Activated T-cell treated with anti-CD3 and anti-CD28 coated beads for 1 hour (primary cell): Measurements from ENCODE around the gene CELSR1.
A peak's percentile ranks its signal among the peaks of the same experiment; 100 is the strongest.

Experiments used
- DNase-seq: peaks from one replicate; pipeline ENCODE4 v3.0.0-alpha.2; 2020; ENCODE audit warnings: low read depth

CELSR1 gene

DNA sequence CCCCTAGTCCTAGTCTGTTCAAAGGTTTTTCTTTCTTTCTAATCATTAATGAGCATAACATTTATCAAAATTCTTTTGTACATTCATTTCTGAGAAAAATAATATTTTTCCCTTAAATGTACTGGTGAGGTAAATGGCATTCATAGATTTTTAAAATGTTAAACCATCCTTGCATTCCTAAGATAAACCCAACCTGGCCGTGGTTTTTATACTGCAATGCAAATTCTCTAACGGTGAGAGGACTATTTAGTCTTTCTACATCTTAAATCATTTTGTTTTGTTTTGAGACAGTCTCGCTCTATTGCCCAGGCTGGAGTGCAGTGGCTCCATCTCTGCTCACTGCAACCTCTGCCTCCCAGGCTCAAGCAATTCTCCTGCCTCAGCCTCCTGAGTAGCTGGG, 161.3 kb downstream of the CELSR1 start:
- no peak for DNase-seq

DNA sequence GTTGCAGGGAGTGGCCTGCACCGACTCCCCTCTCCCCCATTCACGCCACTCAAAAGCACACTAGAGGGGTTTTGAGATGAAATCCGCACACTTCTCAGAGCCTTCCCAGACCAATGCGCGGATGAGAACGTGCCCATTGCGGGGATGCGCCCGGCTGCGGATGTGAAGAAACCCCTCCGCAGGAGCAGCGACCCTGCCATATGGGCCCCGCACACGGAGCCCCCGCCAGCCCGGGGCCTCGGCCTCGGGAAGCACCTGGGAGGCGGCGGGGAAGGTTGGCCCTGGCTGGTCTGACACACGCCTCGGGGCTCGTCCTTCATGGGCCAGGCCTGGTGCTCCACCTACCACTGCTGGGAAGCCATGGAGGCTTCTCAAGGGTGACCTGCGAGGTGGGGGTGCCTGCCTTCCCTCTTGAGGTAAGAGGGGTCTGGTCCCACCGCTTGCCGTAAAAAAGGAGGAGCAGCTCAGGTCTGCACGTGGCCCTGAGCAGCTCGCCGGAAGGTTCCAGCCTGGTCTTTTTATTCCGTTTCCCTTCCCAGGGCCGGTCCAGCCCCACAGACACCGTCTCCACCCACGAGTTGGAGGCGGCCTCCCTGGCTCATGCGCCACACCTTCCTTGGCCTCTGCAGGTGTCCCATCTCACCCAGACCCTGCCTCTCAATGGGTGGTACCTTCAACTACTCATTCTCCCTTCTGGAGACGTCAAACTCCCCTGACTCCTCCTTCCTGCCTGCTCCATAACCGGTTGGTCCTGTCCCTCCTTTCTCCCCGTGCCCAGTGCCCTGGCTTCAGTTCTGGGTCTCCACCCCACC, 162.6 kb downstream of the CELSR1 start:
- DNase-seq: no peak

DNA sequence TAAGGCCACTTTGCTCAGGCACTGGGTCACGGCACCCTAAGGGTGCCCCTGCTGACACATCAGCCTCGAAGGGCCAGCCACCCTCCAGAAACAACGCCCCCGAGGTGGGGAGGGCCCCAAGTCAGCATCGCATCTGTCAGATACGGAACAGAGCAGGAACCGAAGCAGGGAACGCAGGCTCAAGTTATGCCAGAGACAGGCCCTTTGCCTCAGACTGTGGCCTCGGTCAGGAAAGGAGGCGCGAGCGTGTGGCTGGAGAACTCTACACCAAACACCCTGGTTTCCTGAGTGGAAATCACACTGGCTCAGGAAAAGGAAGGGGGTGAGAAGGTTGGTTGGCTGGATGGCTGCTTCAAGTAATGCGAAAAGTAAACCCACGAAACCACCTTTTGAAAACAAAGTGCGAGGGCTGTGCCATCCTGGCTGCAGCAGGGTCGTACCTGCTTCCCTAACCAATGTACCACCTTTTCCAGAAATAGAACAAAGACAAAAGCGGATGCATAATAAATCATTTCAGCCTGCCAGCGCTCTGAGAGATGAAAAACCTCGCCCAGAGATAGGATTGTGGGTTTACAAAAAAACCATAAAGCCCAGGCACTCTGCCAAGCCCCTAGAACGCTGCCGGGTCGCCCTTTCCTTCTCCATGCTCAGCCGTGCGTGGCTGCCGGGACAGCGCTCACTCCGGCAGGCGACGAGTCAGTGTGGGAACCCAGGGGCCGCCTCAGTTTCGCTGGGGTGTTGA, 163.3 kb downstream of the CELSR1 start:
- no peak for DNase-seq

DNA sequence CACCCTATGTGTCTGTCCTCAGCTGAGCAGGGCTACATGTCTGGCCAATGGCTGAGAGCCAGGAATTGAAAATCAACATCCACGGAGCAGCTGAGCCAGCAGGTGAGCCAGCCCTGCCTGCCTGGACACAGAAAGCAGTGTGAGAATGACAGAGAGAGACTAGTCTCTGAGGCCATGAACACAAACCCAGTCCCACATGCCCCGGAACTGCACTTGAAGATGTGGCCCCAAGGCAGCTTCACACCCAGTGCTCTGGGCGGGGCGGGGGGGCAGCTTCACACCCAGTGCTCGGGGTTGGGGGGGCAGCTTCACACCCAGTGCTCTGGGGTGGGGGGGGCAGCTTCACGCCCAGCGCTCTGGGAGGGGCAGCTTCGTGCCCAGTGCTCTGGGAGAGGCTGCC, 164.3 kb downstream of the CELSR1 start:
- no peak for DNase-seq

DNA sequence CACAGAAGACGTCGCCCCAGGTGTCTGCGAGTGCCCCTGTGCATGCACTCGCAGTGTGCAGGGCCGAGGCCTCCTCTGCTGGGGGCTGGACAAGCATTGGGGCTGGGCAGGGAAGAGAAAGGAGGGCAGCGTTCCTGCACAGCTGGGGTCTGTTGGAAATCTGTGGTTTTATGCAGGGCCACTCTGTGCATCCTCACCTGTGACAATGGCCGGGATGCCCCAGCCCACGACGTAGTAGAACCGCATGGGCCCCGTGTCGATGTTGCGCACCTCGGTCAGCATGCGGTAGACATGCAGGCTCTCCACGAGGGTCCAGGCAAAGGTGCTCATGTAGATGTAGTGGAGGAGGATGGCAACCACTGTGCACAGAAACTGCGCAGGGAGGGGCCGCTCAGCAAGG, 164.7 kb downstream of the CELSR1 start:
- DNase-seq: no peak

DNA sequence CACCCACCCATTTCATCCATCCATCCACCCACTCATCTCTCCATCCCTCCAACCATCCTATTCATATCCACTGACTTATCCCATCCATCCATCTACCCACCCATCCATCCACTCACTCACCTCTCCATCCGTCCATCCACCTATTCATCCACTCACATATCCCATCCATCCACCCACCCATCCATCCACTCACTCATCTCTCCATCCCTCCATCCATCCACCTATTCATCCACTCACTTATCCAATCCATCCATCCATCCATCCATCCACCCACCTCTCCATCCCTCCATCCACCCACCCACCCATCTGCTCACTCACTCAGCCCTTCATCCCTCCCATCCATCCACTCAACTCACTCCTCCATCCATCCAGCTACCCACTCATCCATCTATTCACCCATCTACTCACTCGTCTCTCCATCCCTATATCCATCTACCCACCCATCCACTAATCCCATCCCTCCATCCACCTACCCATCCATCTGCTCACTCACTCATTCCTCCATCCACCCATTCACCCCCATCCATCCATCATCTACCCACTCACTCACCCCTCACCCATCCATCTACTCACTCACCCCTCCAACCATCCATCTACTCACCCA, 165.7 kb downstream of the CELSR1 start:
- no peak for DNase-seq

DNA sequence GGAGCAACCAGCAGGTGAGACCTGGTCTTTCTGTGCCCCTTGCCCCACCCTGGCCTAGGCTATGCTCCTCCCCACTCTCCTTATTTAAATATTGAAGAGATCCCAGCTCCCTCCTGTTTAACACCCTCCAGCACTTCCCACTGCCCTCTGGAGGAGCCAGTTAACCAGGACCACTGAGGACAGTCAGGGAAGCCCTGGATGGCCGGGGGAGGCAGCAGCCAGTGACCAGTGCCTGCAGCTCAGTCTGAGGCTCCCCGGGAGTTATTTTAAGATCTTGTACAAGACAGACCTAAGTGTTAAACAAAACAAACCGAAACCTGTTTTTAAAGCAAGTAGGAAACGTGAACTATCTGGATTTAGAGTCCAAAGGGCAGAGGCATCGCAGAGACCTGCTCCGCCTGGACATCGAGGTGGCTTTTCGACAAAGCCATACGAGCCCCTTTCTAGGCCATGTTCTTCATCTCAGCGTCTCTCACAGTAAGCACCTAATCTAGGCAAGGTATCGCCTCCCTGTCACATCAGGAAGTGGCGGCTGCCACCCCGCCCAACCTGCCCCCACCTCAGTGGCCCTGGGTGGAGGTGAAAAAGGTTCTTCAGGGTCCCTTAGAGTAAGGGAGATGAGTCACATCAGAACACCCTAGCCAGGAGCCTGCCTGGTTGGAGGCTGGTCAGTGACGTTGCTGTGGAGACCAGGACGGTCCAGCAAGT, 166.7 kb downstream of the CELSR1 start:
- peak; percentile 20 for DNase-seq

DNA sequence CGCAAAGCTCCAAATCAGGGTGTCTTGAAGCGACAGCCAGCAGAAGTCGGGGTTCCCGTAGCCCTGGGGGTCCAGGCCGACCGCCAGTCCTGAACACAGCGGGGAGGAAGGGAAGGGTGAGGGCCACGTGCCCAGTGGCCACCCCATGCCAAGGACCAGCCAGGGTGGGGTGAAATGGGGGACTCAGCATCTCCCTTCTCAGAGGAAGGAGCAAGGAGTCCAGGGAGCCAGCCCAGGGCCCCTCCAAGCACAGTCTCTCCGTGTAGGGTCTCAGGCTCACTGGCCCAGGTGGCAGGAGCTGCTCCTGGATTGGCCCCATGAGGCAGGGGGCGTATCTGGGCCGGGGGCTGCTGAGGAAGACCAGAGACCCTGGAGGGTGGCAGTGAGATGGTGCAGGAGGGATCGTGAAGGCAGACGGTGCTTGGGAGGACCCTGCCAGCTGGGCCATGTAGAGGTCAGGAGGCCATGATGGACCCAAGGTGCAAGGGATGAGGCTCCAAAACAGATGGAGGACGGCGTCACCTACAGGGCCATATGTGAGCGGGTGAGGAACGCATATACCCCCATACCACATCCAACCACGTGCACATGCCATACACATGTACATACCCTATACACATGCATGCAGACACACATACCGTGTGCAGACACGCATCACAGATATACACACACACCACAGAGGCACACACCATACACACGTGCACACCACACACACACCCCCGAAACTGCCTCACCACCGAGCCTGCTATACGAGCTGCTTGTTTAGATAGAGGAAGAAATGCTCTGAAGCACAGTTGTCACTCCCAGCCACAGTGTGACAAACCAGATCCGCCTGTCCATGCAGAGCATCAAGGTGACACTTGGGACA, 167.5 kb downstream of the CELSR1 start:
- no peak for DNase-seq

DNA sequence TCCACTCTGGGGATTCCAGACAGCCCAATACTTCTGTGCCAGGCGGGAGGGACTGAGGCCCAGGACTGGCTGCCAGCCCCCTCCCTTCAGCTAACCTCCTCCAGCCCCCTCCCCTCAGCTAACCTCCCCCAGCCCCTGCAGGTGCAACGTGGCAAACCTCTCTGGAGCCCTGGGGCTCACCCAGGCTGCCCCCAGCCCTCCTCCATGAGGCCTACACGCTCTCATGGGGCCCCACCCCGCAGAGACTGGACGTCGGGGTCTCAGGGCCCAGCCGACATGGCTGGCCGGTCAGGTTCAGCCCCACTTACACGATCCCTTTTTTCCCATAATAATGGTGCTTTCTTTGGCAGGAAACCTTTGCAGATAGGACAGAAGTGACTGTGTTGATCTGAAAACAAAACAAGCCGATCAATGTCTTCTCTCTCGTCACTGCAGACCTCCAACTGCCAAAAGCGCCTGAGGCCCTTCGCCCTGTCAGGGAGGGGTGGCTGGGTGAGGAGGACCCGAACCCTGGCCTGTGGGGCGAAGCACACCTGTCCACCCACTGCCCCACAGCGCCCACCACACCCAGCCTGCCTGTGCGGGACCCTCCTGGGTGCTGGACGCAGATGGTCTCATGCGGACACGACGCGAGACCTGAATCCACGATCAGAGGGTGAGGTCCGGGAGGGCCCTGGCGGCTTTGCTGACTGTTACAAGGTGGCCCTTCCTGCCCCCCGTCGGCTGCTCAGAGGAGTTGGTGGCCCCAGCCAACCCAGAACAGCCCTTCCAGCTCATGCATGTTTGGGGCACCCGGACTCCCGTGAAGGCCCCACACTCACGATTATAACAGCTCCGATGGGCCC, 168.3 kb downstream of the CELSR1 start:
- no peak for DNase-seq

DNA sequence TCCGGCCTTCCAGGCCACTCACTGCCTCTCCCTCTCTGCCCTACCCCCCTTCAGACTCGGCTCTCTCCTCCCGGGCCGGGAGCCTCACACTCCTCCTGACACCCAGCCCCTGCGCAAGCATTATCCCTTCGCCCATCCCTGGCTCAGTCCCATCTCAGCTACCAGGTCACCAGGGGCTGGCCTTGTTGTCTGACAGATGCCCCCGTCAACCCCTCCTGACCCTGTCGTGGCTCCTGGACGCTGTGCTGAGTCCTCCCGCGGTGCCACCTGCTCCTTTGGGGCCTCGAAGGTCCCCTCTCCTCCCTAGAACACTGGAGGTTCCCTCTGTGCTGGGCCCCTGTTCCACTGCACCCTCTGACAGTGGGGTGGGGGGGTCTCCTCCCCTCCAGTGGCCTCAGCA, 169.0 kb downstream of the CELSR1 start:
- no peak for DNase-seq

DNA sequence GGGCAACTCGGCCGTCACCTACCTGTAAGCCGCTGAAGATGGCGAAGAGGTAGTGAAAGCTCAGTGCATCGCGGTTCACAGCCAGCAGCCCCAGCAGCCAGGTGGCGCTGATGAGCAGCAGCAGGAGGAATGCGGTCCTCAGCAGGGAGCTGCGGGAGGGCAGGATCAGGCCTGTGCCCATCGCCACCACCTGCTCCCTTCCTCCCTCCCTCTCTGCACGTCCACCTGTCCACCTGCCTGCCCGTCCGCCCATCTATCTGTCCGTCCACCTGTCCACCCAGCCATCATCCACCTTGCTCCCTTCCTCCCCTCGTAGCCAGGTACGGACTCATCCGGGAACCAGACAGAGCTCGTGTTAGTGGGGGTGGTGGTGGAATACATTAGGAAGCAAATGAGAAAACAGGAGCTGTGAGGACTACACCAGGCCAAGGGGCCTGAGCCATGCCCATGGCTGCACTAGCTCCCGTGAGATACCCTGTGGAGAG, 169.7 kb downstream of the CELSR1 start:
- DNase-seq: peak; percentile 63

DNA sequence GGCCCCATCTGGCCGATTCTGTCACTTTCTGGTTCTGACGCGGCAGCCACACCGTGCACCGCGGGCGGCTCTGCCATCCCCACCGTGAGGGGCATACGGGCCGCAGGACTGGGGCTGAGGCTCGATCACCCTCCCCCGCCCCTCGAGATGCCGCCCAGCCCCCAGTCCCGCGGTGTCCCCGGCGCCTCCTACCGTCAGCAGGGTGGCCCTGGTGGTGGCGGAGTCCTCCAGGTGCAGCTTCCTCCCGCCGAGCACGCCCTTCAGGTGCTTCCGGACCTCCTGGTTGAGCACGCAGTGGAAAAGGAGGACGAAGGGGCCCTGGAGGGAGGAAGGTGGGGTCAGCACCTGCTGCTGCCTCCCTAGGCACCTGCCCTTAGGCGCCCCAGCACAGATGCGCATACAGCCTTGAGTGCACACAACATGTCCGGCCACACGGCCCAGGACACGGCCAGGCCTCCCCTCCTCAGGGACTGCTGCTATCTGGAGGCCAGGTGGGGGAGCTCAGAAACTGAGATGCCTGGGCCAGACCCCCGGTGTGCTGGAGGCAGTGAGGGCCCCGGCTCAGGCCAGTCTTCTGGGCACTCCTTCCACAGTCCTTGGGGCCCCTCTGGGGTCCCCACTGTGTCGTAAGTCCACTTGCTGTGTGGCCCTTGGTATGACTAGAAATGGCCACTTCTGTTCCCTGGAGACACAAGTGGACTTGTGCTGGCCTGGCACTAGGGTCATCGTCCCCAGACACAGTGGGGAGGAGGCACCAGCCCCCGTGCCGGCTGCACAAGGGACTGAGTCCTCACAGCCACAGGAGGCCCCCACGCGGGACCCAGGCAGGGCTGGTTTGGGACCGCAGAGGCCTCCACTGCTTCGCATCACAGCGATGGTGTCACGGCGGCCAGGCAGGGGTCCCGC, 170.4 kb downstream of the CELSR1 start:
- no peak for DNase-seq

DNA sequence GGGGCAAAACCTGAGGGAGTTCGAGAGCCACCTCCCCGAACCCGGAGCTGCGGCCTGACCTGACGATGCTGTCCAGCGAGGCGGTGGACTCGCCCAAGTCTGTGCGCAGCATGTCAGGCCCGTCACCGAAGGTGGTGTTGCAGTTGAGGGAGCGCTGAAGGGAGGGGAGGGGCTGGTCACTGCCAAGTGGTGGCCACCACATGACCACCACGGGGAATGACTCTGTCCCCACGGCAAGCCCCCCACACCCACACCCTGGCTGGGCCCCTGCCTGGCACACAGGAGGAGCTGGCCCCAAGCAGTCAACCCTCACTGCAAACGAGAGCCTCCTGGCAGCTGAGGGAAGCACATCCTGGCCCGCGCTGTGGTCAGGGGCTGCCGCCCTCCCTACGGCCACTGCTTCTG, 171.1 kb downstream of the CELSR1 start:
- DNase-seq: no peak

DNA sequence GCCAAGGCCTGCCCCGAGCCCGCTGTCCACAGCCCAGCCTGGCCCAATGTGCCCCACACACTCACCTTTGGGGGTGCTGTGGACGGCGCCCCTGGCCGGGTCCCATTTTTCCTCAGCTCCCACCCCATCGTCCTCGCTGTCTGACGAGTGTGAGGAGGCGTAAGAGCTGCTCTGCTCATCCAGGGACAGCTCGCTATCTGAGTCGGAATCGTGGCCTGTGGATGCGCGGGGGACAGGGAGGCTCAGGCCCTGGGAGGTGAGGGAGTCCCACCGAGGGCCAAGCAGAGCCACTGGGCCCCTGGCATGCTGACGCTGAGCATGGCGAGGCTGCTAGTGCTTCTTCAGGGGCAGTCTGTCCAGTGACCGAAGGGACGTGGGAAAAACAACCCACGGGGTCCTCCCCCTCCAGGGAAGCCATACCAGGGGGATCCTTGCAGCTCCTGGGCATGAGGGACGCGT, 172.2 kb downstream of the CELSR1 start:
- no peak for DNase-seq

DNA sequence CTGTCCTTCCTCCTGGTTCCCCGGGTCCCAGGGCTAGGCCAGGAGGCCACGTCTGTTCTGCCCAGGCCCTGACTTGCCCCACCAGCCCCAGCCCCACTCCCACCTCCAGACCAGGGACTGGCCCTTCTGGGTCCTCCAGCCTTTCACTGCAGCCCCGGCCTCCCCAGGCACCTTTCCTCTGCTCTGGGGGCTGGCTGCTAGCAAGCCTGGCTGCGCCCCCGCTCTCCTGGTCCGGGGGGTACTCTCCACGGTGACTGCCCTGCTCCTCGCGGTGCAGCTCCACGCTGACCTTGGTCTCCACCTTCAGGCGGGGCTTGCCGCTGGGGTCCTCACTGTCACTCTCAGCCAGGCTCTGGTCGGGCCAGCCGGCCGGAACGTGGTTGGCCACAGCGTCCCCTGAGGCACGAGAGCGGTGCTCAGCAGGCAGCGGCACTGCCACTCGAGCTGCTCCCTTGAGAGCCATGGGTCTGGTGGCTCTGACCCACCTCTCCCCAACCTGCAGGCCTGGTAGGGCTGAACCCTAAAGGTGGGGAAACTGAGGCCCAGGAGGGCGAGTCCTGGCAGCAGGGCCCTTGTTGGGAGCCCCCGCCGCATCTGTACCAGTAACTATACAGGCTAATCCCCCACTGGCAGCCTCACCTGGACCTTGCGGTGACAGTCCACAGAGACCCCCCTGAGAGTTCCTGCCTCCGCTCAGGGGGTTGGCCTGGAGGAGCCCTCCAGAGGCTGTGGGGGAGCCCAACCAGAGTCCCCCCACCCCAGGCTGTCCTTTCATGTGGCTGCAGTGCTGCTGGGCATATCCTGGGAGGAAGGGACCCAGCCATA, 172.9 kb downstream of the CELSR1 start:
- DNase-seq: no peak

DNA sequence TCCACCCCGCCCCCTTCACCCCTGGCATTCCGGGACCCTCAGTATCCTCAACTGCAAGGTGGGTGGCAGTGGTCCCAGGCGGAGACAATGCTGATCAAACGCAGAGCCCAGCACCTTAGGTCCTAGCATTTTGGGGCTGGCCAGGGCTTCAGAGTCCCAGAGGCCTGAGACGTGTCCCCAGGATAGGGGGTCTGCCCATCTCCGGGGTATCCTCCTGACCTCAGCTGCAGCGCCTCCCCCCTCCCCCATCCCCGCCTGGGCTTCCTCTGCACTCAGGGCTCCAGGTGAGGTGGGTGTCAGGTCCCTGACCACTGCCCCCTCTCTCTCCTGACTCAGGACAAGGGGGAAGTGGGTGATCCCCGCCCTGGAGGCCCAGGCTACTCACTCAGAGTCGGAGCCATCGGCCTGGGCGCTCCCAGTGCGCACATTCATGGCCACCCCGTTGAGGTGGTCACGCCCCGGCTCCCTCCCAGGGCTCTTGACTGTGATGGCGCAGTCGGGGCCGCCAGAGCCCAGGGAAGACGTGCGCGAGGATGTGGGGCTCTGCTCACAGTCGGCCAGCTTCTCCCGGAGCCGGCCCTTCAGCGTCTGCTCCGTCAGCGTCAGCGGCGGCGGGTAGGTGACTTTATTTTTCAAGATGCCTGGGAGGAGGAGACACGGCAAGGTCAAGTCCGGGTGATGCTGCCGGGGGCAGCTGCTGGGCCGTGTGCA, 173.7 kb downstream of the CELSR1 start:
- no peak for DNase-seq

DNA sequence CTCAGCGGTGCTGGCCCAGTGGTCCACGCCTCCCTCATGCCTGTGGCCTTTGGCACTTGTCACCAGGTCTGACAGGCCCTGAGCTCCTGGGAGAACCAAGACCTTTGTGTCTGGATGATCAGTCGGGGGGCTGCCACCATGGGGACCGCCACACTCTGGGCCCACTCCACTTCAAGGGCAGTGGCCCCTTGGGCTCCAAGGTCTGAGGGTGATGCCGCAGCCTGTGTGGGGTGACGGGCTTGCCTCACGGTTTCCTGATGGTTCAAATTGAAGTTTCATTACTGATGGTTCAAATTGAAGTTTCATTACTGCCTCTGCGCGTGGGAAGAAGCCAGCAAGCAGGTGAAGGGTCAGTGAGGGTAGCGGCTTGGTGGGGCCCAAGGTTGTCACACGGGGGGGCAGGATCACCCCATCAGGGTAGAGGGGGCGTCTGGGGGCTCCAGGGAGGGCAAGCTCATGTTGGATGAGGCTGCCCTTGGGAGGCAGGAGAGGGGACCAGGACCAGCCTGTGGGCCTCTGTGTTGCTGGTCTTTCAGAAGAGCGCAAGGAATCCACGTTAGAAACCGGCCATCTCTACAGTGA, 174.4 kb downstream of the CELSR1 start:
- no peak for DNase-seq
